Posterior cingulate gyrus (tissue), 11 donors: ENCODE data around the gene CCL14.
"Not testable (repeated sequence)": the region's sequence is repeated elsewhere in the genome, so short reads cannot be mapped to it uniquely, and the experiment has no call there.

Experiments used
- DNase-seq, 10 donors: peaks; one replicate each; pipeline versions ENCODE4 v3.0.0 to v3.0.0-alpha.2; 2020 to 2021; ENCODE audit warnings: mixed read lengths in 3 of 10
- intact Hi-C: fragments of 100-400 bp; cut with DNase I; formaldehyde crosslinking; loops from one replicate; pipeline ENCODE4 v1.15.1; 2023

CCL14 gene

DNA sequence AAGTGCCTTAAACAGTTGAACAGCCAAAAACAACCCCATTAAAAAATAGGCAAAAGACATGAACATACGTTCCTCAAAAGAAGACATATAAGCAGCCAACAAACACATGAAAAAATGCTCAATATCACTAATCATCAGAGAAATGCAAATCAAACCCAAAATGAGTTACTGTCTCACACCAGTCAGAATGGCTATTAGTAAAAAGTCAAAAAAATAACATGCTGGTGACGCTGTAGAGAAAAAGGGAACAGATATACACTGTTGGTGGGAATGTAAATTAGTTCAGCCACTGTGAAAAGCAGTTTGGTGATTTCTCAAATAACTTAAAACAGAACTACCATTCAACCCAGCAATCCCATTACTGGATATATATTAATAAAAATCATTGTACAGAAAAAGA, 8.8 kb upstream of the CCL14 start:
- intact Hi-C loops, DNase-seq: not testable (repeated sequence)

DNA sequence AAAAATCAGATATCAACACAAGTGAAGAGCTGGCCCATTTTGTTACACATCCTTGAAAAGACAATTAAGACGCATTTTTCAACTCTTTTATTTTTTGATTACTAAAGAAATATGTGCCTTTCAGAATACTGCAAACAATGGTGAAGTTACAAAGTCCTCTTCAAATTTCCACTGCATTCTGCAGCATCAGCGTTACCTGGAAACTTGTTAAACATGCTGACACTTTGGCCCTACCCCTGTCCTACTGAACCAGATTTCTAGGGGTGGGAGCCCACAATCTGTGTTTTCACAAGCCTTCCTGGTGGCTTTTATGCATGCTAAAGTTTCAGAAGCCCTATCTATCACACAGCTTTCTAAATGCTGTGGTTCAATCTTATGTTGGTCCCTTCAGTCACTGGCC, 4.5 kb upstream of the CCL14 start:
- DNase-seq: no peak
- intact Hi-C loops: no loop called here

DNA sequence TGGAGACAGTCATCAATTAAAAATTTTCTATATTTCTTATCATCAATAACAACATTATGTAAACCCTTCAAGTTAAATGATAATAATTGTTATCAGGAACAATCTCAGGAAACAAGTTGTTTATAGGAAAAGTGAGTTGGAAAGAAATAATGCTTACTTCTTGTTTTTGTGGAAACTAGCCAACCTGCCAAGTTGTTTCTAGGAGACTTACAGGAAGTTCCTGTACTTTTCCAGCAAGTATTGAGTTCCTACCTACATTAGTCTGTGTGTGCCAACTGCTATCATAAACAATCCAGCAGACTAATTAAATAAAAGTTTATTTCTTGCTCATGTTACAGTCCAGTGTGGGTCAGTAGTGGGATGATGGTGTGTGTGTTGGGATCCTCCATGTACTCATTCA, 1.6 kb upstream of the CCL14 start:
- intact Hi-C loops: no loop called here

DNA sequence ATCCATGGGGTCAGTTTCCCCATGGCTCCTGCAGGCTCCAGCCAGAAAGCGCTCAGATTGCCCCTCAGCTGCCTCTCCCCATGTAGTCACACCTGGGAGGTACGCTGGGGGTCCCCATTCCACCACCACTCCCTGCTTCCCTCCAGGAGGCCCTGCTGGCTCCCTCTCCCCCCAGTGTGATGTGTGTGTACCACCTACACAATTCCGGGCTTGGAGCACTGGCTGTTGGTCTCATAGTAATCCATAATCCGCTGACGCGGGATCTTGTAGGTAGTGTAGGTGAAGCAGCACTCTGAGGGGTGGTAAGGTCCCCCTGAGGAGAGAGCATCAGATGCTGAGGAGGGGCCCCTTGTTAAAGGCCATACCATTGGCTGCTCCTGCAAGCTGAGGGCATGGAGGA, 2.4 kb downstream of the CCL14 start:
- no peak for DNase-seq
- intact Hi-C loops: no loop called here

More for the DNA sequence above, 1.6 kb upstream of the CCL14 start:
- DNase-seq: no peak

DNA sequence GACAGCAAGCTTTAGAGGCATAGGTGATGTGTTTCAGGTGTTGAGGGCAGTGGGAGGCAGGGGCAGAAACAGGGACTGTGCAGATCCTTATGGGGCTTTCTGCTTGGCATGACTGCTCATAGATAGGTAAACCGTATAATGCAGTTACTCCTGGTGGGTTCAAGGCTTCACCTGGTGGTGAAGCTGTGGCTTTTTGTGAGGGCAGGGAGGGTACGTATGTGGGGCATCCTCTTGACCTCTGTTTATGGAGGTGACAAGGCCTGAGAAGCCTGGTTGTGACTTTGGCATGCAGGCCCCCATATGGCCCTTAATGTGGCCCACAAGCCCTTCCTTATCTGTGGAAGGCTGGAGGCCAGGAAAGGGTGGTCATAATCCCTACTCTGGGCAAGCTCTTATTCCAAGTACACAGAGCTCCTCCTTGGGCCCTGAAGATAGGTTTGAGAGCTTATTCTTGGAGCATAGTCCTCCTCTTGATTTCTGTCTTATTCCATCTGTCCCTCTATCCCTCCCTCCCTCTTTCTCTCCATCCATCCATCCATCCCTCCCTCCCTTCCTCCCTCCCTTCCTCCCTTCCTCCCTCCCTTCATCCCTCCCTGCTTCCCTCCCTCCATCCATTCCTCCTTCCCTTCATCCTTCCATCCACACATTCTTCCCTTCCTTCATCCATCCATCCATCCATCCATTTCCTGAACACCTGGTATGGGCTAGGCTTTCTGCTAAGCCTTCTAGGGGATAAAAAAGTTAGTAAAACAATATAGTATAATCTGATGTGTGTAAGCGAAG, 3.9 kb downstream of the CCL14 start:
- no peak for DNase-seq
- intact Hi-C loops: no loop called here

DNA sequence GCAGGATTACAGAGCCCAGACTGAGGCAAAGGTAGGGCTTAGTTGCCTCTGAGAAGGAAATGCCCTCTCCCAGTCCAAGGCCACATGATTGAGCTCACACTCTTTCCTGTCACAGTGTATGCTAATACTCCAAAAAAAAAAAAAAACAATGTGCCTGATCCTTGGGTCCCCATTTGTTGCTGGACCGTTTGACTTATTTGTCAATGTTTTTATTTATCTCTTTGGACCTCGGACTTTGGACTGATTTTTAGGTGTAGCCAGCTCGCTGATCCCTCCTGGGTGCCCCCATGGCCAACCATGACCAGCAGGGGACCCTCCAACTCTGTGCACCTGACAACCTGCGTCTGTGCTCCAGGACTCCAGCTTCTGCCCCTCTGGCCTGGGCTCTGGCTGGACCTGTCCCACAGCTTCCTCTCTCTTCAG, 4.6 kb downstream of the CCL14 start:
- intact Hi-C loops: no loop called here
- DNase-seq: no peak

DNA sequence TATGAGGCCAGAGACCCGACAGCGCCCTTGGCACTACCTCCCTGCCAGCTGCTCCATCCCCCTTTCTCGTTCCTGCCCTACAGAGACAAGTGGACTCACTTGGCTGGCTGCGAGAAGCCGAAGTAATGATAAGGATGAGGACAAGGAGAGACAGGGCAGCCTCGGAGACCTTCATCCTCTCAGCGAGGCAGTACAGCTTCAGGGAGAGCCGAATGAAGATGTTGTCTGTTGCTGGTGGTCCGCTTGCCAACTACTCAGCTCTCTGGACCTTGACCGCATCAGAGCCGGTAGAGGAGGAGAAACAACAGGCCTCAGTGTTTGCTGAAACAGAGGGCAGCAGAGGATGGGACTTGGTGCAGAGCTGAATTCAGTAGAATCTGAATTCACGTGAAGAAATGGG, 5.3 kb downstream of the CCL14 start, which contains the start of gene CCL16:
TSS of gene CCL16 (minus strand) at position 252 of the 400 bp plus-strand sequence. CDS start at position 175, 77 bp downstream.
- no peak for DNase-seq
- intact Hi-C loops: no loop called here

DNA sequence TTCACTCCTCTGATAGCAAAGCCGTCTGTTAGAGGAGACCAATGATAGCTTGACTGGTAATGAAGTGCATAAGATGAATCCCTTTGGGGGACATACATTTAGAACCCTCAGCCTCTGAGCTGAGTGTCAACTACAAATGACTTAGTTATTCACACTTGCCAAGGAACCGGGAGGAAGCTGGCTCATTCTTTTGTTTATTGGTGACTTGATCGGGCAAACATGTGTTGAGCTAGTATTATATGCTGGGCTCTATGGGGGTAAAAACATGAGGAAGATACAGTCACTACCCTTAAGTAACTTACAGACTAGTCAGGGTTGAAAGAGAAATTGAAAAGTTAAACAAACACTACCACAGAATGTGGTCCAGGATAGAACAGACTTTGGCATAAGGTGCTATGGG, 8.2 kb downstream of the CCL14 start:
- intact Hi-C loops: no loop called here
- no peak for DNase-seq

DNA sequence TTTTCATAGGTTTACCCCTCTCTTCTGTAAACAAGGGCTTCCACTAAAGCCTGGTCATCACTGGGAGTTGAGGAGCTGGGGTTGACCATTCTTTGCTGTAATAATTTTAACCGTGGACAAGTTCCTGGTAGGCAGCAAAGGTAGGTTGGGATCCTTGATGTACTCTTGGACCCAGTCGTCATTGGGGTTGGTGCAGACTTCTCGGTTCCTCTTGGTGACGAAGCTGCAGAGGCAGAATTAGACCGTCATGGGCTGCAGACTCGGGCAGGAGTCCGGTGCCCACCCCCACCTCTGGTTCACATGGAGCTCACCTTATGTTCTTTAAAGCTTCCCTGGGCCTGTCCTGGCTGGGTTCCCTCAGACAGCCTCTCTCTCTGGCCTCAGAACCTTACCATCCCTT, 9.0 kb downstream of the CCL14 start:
- intact Hi-C loops: no loop called here
- no peak for DNase-seq

DNA sequence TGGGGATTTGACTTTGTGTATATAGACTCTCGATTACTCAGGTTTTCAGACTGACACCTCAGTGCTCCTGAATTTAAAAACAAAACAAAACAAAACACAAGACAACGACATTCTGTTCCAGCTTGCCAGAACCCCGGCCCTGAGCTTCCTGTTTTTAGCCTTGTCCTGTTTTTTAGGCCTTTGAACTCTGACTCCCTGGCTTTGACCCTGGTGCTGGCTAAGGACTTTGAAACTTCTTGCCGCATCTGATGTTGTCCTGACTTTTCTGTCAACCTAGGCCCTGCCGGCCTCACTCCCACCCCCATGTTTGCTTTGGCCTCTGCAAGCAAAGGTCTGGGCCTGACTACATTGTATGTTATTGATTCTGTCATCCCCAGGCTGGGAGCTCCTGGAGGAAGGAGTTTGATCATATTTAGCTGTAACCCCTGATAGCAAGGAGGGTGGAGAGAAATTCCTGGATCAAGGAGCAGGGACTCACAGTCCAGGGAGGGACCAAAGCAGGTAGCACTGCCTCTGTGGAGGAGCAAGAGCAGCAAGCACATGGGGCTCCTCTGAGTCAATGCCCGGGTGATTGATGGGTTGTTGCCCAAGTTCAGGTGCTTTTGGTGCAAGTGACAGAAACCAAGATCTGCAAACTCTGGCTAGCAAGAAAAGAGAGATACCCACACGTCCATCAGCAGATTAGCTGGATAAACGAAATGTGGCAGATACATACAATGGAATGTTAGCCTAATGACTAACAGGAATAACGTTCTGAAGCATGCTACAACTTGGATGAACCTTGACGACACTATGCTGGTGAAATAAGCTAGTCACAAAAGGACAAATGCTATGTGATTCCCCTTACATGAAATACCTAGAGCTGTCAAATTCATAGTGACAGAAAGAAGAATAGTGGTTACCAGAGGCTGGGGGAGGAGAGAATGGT, 12.9 kb downstream of the CCL14 start:
- no peak for DNase-seq
- intact Hi-C loops: no loop called here

DNA sequence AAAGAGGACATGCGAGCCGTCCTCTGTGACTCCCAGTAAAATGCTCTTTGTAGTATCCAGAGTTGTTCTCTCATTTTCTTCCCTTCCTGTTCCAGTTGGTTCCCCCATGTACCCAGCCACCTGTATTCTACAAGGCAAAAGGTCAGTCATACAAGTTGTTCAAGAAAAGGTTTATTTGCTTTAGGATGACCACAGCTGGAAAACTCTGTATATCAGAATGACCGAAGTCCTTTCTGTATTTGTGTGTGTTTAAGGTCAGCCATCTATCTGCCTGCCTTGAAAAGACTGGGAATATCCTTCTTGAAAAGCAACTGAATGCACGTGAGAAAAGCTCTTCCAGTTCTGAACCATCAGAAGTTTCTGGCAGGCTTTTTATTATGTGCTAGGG, 13.6 kb downstream of the CCL14 start:
- intact Hi-C loops: no loop called here
- no peak for DNase-seq

DNA sequence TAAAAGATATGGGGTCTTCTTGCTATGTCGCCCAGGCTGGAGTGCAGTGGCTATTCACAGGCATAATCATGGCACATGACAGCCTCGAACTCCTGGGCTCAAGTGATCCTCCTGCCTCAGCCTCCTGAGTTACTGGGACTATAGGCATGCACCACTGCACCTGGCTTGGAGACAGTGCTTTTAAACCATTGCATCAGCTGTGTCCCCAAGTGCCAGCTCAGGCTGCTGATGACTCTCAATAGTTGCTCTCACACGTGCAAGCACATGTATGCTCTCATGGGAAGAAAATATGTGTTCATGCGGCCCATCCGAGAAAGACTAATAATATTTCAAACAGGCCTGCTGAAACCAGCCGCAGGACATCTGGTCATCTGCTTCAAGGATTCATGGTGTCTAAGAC, 14.0 kb downstream of the CCL14 start:
- intact Hi-C loops: no loop called here

DNA sequence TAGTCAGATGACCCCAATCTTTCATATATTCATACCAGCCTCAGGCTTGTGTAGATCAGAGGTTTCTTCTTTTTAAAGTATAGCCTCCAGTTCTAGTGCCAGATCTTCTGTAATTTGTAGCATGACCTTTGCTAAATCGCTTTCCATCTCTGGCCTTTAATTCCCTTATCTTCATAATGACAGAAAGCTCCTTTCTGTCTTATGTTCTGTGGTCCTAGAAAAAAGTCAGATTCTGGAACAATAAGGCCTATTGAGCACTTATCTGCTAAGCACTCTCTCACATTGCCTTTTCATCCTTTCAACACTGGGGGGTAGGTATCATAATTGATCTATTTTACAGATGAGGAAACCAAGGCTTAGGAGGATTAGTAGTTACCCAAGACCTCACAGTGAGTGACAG, 14.5 kb downstream of the CCL14 start:
- no peak for DNase-seq
- intact Hi-C loops: no loop called here

More for the DNA sequence above, 14.0 kb downstream of the CCL14 start:
- DNase-seq: no peak

DNA sequence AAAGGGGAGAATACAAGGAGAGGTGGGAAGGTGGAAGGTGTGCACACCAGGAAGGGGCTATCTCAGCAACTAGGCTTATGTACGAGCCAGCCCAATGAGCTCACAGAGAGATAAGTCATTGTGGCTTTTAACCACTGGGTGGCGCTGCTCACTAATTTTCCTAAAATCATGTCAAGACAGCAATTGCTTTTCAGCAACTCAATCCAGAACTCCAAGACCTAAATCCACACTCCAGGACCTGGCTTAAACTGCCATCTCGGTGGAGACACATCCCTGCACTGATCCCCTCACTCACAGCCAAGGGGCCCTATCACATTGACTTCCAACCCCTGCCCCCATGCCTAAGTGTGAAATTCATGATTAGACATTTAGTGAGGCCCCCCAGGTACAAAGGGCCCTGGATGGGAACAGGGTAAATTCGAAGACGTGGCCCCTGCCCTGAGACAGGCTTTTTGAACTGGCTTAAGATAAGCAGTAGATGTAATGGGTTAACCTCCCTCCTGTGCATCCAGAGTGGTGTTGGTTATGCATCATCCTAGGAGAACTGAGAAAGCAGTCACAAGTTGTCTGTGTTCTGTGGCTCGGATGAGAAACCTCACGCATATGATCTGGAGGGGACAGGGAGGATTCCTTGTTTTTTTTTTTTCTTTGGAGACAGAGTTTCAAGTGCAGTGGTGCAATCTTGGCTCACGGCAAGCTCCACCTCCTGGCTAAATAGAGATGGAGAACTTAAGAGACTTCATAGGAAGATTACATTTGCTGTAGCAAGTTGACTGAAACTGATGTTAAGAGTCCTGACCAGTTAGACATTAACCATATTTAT, 16.8 kb downstream of the CCL14 start:
- intact Hi-C loops: loop anchor here (1.0 to 2.0 kb wide), 2 partner anchors 179 to 514 kb away; no protein-coding TSS in a partner anchor
- DNase-seq: peak in 8 of 10 donors; percentile 32 to 93 (median 78)

DNA sequence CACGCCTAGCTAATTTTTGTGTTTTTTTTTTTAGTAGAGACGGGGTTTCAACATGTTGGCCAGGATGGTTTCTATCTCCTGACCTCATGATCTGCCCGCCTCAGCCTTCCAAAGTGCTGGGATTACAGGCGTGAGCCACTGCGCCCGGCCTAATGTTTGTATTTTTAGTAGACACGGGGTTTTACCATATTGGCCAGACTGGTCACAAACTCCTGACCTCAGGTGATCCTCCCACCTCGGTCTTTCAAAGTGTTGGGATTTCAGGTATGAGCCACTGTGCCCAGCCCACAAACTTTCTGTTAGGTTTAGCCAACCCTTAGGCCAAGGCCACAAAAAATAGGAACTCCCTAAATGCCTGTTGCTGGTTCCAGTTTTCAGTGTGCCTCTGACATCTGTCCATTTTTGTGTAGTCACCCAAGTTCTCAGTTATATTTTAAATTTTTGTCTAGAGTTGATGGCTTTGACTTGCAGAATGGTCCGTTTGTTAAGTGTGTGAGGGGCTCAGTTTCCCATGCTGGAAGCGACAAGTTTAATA, 17.9 kb downstream of the CCL14 start:
- DNase-seq: no peak
- intact Hi-C loops: loop anchor here (1.0 to 2.0 kb wide), 2 partner anchors 180 to 515 kb away; no protein-coding TSS in a partner anchor

DNA sequence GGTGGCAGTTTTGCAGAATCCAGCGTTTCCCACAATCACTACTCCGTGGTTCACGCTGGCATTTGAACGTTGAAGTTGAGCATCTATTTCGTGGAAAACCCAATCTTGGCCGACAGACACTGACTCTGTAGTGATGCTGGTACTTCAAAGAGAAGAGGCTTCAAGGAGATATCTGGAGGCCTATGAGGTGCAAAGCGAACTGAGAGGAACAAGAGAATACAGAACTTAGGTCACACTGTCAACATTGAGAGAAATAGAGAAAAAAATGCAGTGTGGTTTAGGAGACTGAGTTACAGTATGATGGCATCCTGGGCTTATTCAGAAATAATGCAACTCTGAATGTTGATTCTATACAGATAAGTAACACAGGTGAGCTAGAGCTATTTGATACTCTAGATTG, 21.3 kb downstream of the CCL14 start:
- intact Hi-C loops: no loop called here
- no peak for DNase-seq

DNA sequence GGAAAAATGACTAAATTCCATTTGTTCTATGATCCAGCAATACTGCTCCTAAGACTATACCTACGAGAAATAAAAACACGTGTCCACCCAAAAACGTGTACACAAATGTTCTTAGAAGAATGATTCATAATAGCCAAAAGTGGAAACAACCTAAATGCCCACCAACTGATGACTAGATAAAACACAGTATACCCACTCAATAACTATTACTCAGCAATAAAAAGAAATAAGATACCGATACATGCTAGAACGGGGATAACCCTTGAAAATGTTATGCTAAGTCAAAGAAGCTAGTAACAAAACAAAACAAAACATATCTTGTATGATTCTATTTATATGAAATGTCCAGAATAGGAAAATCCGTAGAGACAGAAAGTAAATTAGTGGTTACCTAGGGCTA, 22.9 kb downstream of the CCL14 start:
- DNase-seq: no peak
- intact Hi-C loops: no loop called here

DNA sequence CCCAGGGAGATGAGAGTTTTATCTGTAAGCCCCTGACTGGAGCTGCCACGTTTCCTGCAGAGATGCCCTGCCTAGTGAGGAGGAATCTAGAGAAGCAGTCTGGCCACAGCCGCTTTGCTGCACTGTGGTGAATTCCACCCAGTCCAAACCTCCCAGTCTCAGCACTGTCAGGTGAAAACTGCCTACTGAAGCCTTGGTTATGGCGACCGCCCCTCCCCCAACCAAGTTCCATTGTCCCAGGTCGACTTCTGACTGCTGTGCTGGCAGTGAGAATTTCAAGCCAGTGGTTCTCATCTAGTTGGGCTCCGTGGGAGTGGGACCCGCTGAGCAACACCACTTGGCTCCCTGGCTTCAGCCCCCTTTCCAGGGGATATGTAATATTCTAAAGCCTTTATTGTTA, 32.8 kb downstream of the CCL14 start:
- DNase-seq: no peak
- intact Hi-C loops: no loop called here

DNA sequence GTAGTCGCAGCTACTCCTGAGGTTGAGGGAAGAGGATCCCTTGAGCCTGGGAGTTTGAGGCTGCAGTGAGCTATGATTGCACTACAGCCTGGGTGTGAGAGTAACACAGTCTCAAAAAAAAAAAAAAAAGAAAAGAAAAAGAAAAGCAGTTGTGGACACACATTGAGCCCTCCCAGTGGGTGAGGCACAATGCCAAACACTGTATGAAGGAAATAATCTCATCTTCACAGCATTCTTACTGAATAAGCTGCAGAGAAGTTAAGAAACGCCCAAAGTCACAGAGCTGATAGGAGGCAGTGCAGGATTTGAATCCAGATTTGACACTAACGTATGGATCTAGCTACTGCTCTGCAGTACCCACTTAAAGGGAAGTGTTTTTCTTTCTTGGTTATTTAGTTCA, 37.1 kb downstream of the CCL14 start:
- intact Hi-C loops: no loop called here
- DNase-seq: no peak

DNA sequence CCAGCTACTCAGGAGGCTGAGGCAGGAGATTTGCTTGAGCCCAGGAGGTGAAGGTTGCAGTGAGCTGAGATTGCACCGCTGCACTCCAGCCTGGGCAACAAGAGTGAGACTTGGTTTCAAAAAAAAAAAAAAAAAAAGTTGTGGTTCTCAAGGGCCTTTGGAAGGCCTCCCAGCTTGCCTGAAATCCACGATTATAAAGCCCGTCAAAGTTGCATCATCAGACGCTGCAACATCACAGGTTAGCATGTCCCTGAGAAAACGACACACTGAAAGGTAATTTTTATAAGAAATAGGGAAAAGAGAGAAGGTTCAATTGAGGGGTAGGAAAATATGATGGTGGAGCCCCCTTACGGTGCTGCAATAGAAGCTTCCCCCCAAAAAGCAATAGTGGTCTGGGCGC, 38.4 kb downstream of the CCL14 start:
- no peak for DNase-seq
- intact Hi-C loops: no loop called here
